ENCODE measurements around the gene ADGRG6.

ADGRG6 gene

DNA sequence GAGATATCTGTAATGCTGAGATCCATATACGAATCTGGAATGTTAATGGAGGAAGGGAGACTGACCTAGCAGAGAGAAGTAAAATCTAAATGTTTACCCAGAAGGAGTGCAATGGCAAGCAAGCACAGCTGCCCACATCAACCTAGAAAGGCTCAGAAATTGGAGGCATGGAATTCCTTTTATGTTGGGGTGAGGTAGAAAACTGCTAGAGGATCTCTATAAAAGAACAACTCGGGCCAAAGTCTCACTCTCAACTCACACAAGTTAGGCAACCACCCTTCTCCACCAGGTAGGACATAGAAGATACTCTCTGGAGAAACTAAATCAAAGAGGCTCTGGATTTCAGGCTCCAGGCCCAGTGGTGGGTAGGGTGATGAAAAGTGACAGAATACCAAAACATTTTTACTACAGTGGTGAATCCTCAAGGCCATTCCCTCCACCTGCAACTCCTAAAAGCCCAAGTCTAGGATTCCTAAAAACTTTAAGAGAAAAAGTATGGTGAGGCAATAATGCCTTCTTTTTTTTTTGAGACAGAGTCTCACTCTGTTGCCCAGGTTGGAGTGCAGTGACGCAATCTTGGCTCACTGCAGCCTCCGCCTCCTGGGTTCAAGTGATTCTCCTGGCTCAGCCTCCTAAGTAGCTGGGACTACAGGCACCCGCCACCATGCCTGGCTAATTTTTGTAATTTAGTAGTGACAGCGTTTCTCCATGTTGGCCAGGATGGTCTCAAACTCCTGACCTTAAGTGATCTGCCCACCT, 9.5 kb upstream of the ADGRG6 start:
- no peak for DNase-seq

DNA sequence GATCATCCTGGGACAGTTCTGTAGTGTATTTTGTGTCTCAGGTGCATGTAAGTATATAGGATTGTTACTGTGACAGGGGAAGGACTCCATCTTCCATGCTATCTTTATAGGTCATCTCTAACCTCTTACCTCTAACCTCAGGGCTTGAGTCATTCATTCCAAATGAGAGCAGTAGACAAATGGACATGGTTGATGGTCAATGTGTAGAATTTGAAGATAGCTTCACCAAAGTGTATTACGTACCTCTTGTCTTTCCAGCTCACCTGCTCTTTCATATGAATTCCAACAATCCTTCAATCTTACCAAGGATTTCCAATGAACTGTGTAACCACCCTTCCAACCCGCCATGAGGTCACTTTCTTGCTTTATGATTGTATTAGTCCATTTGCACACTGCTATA, 8.7 kb upstream of the ADGRG6 start:
- DNase-seq = no peak

DNA sequence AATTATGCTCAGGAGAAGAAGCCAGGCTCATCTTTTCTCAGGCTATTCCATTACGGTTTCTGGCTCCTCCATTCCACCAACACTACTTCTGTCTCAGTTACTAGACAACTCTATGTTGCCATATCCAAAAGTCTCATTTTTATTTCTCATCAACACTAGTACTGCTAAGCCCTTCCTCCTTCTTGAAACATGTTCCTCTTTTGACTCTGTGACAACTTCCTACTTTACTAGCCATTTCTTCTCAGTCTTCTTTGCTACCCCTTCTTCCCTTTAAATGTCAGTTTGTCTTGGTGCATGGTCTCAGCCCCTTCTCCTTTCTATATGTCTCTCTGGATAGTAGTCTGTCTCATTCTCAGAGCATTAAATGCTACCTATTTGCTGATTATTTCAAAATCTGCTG, 7.1 kb upstream of the ADGRG6 start:
- DNase-seq = no peak

DNA sequence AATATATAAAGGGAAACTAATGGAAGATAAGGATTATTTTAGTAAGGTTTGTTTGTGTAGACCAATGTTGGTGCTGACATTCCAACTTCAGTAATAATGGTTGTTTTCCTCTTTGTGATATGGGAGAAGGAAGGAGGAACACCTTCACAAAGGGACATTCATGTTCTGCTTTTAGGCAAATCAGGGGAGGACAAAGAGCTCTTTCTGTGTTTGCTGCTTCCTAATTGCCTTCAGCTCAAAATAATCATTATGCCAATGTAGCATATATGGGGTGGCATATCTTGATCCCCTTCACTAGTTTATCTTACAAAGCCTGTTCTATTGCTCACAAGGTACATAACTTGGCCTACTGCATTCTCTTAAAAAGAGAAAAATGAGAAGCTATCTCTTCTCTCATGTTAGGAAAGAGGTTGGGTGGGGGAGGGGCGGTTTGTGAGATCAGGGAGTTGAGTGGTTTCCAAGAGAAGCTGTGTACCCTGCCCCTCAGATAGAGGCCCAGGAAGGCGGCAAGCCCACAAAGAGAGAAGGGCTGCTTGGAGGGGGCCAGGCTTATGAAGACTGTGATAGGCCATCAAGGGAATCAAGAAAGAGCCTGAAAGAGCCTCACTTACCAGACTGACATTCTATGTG, 4.7 kb upstream of the ADGRG6 start:
- no peak for DNase-seq

DNA sequence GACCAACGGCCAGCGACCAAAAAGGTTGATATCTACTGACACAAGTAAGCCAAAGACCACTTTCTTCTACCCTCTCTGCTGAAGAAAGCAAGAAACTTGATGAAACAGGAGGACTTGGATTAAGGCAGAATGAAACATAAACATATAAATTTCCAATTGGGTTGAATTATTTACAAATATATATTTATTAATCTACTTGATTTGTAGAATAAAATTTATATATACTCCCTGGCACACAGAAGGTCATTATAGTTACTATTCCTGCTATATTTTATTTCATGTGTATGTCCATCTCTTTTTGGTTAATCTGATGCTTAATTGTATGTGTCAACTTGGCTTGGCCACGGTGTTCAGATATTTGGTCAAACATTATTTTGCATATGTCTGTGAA, 4.2 kb upstream of the ADGRG6 start:
- no peak for DNase-seq

DNA sequence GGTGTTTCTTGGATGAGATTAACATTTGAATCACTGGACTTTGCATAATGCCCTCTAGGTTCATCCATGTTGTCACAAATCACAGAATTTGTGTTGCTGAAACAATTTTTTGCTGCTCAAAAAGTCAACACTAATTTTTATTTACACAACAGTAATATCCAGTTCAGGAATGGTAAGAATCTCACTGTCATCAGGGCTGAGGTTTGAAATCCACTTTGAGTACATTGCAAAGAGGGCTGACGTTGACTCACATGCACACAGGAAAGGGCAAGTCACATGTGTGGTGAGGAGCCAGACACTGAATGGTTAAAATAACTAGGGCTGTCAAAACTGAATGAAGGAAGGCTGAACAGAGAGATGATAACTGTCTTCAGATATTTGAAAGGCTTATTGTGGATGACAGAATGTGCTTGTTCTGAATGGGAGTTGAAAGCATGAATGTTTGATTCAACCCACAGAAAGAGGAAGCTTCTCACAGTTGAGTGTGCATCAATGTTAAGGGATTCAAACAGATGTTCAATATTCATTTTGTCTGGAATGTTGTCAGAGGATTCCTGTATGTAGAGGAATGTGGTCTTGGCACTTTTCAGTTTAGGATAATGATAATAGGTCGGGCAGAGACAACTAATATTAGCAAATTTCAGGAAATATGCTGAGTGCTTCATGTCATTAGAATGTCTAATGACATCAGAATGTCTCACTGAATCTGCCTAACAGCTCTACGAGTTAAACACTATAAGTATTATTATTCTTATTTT, 3.6 kb upstream of the ADGRG6 start:
- no peak for DNase-seq

DNA sequence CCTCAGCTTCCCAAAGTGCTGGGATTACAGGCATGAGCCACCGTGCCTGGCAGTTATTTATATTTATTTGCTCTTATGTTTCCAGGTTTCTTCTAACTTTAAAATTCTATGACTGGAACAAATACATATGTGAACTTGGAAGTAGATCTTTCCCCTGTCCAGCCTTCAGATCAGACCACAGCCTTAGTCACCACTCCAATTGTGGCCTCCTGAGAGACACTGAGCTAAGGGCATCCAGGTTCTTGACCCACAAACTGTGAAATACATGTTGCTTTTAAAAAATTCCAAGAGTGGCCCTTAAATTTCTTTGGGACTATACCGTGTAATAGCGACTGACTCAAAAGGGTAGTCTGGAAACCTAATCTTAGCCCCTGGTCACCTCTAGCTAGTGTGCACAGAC, 1.5 kb upstream of the ADGRG6 start:
- no peak for DNase-seq

DNA sequence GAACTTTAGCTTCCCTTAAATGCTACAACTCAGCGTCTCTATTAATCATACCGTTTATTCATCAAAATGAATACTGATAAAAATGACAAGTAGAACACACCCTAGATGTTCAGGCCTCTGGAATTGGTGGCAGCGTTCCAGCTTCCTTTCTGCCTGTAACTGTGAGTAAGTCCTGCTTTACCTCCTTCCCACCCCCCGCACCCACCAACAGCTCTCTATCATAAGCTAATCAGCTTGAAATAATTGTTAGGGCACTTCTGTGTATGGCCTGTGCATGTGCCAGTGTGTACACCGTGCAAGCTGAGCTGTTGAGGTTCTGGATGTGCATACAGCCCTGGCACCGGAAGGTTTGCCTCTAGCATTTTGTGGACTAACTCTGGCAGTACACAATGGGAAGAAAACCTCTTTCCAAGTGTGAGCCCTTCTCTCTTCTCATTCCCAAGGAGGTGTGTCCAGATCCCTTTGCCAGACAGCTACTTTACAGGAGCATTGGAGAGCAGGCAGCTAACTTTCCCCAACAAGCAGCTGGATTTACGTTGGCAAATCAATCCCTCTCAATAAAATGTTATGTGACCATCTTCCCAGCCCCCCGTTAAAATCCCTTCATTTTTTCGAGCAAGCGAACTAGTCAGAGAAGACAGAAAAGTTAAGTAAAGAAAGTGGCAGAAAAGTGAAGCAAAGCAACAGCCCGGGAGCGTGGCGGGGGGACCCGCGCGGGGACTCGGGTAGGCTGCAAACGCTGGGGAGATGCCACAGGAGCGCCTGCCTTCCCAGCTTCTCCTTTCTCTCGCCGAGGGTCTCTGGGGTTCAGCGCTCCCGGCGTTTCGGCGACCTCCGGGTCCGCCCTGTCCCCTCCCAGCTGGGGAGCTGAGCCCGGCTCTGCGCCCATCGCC, 803 bp upstream of the ADGRG6 start:
- DNase-seq = no peak

DNA sequence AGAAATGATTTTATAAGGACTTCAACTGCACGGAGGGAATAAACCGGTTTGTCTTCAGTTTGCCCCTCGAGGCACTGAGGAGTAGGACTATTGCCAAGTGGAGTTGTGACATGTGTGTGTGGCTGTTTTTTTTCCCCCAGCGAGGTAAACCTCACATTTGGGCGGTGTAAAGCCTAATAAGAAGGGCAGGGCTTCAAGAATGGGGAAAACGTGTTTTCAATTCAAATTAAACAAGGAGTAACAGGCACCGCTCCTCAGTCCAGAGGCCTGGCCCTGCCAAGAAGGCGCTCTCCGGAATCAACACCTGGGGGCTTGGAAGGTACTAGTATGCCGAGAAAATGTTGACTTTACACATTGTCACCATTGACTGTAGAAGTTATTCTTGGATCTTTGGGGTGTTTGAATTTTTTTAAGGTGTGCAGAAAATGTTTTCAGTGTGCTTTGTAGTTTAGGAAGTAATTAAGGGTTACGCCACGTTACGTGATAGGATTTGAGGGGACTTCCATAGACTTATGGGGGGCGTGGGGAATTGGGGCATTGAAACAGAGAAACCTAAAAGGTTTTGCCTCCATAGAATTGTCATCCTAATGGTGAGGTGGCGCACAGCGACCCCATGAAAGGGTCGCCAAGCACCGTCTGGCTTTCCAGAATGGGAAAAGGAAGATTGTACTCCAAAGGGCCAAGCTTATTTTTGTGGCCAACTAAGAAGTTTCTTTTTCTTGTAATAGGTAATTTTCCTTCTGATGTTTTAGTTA, 791 bp downstream of the ADGRG6 start:
- DNase-seq = no peak

DNA sequence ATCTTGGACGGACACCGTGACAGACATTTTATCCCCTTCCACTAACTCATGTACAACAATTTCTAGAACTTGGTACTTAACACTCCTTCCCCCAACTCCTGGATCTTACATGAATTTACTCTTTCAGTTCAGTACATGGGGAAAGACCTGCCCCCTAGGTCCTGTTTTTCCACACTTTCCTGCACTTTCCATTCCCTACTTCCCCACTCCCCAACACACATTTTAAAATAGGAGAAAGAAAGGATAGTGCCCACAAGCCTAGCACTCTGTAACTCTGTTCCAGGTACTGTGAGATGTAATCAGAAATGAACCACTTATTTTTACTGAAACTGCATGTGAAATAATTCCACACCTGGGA, 1.3 kb downstream of the ADGRG6 start:
- no peak for DNase-seq

DNA sequence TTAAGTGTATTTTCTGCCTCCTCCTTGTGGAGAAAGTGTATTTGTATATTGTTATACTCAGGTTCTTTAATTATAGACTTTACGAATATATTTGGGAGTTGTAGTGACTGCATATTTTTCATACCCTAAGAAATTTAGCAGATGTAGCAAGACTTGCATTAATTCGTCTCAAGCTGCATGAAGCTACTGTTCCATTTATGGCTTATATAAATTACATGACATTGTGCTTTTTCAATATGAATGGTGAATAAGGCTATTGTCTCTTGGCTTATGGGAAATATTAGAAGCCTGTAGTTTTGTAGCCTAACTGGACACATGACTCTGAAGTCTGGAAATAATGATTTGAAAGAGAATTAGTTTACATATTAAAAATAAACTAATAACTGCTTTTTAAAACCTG, 2.4 kb downstream of the ADGRG6 start:
- no peak for DNase-seq

DNA sequence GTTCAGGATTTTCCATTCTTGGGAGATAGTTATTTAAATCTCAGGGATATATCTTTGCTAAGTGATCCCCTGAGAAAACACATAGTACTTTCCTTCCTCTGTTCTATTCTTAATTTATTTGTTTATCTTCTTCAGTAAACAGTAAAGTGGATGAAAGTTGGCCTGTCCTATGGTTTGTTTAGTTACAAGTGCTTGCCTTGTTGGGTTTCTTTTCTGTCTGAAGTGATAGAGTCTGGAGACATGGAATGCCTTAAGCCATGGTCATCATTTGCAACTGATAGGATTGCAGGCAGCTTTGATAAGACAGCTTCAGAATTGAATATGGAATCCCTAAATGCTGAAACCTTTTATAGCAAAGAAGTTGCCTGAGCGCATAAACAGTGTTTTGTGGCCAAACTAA, 4.9 kb downstream of the ADGRG6 start:
- no peak for DNase-seq

DNA sequence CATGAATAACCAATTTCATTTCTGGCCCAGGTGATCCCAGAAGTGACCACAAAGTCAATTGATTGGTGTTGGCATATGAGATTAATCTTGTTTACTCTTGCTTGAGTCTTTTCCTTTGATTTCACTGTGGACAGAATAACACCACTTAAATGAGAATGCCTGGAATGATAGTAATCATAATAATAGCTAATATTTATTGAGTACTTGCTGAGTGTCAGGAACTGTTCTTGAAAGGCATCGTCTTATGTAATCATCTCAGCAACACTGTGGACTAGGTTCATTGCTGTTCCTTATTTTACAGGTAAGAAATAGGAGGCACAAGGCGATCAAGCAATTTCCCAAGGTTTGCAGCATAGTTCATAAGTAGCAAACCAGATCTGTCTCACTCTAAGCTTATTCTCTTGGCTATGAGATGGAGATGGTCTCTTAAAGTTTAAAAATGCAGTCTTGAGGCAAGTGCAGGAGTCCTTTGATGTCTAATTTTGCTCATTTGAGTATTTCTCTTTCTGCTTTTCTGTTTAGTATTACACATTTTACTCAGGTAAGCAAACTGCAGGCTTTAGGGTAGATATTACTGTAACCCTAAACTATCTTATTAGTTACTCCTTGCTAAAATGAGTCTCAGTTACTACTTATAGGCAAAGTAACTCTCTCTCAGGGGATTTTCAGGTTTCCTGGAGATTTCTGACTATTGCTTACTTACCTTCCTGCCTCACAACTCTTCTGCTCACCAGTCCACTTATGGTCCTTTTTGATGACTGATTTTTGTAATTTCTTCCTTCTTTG, 6.3 kb downstream of the ADGRG6 start:
- DNase-seq = no peak

DNA sequence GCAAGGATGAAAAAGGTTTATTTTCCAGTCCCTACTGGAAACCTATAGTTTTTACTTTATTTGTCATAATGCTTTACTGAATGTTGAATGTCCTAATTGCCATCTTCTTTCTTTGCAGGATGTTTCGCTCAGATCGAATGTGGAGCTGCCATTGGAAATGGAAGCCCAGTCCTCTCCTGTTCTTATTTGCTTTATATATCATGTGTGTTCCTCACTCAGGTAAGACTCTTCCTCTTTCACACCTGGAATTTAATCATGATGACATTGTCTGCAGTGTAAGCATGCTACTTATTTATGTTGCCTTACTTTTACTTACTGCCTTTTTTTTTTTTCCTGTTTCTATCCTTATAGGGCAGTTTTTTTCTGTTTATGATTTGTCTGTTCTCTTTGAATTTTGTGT, 7.6 kb downstream of the ADGRG6 start:
- no peak for DNase-seq

DNA sequence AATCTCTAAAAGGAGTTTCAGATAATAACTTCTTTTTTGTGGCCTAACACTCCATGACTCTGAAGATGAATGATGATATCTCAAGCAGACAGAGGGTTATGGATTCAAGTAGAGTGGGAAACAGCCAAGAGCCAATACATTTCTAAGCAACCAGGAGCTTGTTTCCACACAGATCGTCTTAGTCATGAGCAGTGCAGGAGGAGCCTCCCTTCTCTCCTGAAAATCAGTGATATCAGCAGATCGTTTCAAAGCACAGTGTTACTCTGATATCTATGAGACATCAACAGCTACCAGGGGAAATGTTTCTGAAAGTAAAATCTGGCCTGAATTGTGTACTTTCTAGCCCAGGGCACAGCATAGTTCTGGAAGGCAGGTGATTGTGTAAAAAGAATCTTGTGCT, 11.5 kb downstream of the ADGRG6 start:
- DNase-seq = no peak

DNA sequence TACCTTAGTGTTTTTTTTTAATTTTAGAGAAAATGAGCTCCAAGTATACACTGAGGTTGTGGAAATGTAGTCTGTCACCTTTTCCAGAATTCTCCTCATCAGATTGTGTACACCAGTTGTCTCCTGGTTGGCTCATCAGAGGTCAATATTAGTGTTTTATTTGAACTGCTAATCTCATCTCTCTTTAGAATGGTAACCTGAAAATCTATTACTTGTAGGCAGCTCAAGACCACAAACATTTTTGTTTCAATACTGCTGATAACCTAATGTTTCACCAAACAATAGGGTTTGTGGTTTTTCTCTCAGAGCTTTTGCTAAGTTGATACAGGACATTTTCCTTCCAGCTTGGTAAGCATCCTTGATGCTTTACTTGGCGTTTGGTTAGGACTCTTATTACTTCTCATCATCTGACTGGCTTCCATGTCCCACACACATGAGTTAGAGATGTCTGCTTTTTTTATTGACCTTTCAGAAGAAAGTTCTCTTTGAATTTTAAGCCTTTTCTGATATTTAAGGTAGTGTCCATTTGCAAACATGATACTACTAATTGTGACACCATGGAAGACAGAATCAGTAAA, 15.1 kb downstream of the ADGRG6 start:
- DNase-seq = no peak

DNA sequence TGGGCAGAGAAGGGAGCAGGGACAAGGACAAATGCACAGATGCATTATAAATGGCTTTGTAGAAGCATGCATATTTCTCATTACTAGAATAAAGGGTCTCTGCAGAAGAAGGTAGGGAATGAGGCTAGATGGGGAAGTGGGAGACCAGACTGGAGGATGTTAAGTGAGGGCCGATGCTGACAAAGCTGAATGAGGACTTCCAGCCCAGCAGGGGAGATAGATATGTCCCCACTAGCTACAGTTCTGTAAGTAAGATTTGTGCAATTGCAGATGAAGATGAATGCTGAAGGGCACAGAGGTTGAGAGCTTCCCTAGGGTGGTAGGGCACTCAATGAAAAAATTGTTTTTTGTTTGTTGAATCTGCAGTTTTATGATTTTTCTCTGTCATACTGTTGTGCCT, 16.9 kb downstream of the ADGRG6 start:
- DNase-seq = no peak

DNA sequence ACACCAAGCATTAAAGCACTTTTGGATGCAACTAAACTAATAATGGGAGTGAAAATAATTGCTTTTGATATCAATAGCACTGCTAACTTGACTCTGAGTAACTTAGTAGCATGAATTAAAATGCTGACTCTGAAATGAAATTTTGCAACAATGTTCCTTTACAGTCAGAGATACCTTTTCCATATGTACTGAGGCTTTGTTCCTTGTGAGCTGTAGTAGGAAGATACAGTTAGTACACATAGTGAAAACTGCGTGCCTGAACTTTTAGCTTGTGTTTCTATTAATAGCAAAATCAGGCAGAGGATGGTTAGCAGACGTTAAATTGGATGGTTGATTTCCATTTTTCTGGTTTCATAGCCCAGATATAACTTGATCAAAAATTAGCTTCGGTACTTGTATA, 18.6 kb downstream of the ADGRG6 start:
- no peak for DNase-seq

DNA sequence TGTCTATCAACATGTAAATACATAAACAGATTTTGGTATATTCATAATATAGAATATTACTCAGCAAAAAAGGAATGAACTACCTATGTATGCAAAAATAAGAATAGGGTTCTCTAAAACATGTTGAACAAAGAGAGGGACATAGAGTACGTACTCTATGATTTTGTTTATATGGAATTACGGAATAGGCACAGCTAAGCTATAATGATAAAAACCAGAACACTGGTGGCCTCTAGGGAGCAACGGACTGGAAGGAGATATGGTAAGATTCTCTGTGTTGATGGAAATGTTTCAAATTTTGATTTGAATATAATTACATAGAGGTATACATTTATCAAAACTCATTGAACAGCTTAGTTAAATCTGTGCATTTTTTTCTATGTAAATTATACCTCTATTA, 19.6 kb downstream of the ADGRG6 start:
- no peak for DNase-seq

DNA sequence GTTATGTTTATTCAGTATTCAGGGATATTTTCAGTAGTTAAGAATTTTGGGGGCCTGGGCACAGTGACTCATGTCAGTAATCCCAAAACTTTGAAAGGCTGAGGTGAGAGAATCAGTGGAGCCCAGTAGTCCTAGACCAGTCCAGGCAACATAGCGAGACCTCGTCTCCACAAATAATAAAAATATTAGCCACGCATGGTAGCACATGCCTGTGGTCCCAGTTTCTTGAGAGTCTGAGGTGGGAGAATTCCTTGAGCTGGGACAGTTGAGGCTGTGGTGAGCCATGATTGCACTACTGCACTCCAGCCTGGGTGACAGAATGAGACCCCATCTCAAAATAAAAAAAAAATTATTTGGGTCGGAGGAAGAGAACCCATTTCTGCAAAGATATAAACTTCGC, 20.3 kb downstream of the ADGRG6 start:
- no peak for DNase-seq

DNA sequence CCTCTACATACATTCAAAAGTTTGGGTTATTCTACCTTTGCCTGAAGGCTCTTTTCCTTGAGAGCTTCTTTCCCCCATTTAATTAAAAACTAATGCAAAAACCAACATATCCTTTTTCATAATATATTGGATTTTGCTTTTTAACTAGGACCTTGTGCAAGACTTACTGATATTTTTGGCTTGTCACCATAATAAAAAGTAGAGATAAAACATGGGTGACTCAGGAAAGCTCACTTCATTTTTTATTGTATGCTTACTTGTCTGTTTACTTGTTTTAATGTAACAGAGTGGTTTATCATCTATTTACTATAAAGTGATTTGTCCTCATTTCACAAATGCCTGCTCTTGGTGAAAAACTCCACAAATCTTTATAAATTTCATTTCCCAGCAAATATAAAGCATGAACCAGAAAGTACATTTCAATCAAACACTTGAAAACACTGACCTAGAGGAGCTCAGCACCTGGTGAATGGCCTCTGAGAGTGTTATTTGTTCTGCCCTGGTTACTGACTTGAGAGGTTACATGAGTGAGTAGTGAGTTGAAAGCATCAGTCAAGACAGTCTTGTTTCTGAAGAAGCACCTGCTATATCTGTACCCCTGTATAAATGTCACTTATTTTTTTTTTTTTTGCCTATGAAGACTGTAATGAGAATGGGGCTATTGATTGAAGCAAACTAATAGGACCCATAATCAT, 20.8 kb downstream of the ADGRG6 start:
- DNase-seq = no peak

Measured in NCI-H446 treated with DMSO at 0.1 percent for 48 hours (cell line).